GM21381 (cell line): Measurements from ENCODE around the gene SCAMP5.
A peak's percentile ranks its signal among the peaks of the same experiment; 100 is the strongest.

ENCODE experiments used
- ATAC-seq: cut with Tn5 transposase; IDR thresholded peaks from one replicate; pipeline ENCODE4 v1.9.1; 2021; ENCODE audit warnings: mild to moderate bottlenecking, moderate library complexity; ENCODE audit not compliant: unreplicated experiment

Gene SCAMP5

DNA sequence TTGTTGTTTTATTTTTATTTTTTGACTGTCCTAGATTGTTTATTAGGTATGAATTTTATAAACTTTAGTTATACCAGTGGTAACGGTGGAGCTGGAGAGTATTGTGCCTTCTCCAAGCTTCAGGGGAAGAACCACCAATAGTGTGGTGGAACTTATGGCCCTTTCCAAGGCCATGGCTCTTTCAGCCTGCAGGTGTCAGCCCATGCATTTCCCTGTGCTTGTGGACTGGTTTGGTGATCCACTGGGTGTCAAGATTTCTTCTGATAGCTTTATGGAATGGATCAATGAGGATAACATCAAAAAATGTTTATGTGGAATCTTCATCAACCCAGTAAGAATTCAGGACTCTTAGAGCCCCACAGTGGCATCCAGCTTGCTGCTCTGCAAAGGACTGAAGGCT, 19.2 kb upstream of the SCAMP5 start:
- ATAC-seq = no peak

DNA sequence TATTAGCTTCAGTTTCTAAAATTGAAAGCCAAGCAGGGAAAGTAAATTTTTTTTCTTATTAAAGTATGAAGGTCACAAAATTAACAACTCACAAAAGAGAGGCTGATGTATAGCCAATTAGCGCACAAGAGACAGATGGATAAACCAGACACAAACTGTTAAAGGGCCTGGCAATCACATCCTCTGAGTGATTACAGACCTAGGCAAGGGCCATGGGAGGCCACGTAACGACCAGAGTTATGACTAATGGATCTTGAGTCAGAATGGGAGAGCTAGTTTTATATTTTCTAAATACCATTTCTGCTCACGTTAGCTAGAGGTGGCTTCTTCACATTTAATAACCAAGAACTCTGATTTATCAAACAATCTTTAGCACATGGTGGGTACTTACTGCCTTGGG, 17.8 kb upstream of the SCAMP5 start:
- no peak for ATAC-seq

DNA sequence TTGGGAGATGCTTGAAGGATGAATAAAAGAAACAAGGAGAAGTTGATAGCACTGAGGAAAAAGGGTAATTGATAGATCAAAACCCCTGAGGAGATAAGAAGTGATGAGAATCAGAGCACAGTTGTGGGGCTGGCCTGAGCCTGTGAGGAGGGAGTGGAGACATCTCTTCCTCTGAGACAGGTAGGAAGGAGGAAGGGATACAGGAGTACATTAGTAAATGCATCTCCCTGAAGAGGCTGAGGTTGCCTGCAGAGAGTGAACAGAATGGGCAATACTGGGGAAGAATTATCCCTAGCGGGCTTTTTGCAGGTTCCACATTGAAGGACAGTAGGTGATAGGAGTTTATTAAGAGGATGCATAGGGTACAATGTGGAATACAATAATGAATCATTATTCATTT, 17.3 kb upstream of the SCAMP5 start:
- ATAC-seq = no peak

DNA sequence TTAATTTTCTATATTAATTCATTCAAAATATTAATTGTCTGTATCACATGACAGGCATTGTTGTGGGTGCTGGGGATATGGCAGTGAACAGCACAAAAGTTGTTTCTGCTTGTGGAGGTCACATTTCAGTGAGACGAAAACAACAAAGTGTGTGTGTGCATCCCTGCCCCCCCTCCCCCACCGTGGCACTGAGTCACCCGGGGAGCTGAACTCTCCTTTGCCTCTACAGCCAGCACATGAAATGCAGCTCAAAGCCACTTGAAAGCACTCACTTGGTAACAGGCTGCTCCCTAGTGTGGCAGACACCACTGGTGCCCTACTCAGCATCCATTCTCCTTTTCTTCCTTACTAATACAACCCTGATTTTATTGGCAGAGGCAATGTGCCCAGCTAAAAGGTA, 16.9 kb upstream of the SCAMP5 start:
- no peak for ATAC-seq

DNA sequence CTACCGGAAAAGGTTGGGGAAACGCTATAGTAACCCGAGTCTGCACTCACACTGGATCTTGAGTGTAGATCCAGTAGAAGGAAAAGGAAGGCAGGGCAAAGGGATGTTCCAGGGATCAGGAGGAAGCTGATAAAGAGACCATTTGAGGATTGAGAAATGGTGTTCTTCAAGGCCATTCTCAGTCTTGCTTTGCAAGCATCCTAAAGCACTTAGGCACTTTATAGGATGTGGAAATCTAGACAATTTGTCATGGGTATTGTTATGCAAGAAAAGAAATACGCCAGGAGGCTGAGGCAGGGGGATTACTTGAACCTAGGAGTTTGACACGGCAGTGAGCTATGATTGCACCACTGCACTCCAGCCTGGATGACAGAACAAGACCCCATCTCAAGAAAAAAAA, 13.2 kb upstream of the SCAMP5 start:
- ATAC-seq = no peak

DNA sequence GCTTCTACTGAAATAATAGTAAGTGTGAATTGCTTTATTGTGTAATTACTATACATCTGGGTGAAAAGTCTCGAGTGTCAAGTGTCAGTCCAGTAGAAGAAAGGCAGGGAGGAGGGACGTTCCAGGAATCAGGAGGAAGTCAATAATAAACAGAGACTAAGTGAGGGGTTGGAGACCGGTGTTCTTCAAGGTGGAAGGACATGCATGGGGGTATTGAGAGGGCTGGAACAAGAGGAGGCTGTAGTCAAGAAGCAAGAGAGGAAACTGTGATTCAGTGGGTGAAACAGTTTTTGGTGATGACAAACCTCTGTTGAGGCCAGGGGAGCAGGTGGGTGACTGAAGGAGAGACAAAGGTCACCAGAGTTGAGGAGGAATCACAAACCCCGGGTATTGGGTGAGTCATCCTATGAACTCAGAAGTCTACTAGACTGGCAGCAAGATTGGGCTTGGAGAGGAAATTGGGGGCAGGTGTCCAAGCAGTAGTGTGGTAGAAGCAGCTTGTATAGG, 11.6 kb upstream of the SCAMP5 start:
- no peak for ATAC-seq

DNA sequence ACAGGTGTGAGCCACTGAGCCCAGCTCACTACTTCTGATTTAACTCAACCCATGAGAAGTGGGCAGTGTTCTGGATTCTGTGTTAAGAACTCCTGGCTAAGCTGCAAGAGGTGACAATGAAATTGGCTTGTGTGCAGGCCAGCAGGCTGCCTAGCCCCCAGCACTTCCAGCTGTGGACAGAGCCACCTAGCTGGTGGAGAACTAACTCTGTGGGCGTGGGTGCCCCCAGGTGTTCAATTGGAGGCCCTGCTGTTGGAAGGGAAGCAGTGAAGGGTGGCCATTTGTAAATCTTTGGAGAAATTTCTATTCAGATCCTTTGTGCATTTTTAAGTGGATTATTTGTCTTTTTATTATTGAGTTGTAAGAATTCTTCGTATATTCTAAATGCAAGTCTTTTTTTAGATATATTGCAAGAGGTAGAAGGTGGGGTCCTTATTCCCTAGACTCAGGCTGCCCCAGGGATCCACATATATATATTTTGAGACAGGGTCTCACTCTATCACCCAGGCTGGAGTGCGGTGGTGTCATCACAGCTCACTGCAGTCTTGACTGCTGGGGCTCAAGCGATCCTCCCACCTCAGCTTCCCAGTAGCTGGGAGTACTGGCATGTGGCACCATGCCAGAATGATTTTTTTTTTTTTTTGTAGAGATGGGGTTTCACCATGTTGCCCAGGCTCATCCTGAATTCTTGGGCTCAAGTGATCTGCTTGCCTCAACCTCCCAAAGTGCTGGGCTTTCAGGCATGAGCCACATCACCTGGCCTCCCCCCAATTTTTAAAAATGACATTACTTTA, 7.2 kb upstream of the SCAMP5 start:
- no peak for ATAC-seq

DNA sequence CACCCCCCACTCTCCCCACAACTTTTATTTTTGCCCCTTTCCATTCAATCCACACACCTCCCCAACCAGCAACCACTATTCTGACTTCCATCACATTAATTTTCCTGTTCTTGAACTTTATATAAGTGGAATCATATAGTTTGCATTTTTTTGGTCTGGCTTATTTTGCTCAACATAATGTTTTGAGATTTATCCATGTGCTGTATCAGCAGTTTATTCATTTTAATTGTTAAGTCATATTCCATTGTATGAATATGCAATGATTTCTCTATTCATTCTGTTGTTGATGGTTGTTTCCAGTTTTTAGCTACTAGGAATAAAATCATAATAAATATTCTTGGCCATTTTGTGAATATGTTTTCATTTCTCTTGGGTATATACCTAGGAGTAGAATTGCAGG, 5.8 kb upstream of the SCAMP5 start:
- ATAC-seq = no peak

DNA sequence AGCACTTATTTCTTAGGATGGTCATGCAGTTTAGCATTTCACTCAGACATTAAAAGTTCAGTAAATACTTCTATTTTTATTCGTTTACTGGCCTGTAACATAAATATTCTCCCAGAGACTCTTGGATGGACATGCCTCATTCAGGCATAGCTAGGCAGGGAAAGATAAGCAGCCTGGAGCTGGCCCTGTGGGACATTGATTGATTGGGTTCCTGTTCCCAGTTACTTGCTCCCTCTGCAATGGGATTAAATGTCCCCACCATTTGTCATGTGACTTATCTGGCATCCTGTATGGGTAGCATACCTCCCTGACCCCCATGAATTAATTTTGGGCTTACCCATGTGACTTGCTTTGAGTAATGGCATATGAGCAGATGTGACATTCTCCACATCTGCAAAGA, 2.7 kb upstream of the SCAMP5 start:
- ATAC-seq = no peak

DNA sequence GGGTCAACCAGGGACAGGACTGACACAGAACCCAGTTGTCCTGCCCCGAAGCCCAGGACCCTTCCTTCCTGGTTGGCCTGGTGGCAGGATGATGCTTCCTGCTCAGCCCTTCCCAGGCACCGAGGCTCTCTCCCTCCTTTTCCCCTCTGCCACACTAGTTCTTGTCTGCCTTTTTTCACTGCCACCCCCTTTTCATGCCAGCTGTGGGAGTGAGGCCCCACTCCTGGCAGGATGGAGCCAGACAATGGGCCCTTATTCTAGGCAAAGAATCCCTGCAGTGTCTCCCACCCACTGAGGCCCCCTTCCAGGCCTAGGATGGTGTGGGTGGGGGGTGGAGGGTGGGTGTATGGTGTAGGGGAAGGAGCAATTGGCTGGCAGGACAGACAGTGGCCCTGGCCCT, 1.1 kb upstream of the SCAMP5 start:
- ATAC-seq = no peak

DNA sequence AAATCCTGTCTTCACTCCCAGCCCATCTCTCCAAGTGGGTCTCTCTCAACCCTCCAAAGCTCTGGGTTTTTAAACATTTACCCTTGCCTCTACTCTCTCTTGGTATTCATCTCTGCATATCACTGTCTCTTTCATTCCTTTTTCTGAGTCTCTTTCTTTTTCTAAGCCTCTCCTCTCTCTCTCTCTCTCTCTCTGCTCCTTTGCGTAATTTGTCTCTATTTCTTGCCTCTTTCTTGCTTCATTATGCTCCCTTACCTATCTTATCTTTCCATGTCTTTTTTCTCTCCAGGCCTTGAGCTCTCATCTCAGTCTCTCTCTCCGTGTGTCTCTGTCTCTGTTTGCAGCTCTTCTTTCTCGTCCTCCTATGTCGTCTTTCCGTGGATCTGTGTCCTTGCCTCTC, 678 bp upstream of the SCAMP5 start:
- ATAC-seq = no peak

DNA sequence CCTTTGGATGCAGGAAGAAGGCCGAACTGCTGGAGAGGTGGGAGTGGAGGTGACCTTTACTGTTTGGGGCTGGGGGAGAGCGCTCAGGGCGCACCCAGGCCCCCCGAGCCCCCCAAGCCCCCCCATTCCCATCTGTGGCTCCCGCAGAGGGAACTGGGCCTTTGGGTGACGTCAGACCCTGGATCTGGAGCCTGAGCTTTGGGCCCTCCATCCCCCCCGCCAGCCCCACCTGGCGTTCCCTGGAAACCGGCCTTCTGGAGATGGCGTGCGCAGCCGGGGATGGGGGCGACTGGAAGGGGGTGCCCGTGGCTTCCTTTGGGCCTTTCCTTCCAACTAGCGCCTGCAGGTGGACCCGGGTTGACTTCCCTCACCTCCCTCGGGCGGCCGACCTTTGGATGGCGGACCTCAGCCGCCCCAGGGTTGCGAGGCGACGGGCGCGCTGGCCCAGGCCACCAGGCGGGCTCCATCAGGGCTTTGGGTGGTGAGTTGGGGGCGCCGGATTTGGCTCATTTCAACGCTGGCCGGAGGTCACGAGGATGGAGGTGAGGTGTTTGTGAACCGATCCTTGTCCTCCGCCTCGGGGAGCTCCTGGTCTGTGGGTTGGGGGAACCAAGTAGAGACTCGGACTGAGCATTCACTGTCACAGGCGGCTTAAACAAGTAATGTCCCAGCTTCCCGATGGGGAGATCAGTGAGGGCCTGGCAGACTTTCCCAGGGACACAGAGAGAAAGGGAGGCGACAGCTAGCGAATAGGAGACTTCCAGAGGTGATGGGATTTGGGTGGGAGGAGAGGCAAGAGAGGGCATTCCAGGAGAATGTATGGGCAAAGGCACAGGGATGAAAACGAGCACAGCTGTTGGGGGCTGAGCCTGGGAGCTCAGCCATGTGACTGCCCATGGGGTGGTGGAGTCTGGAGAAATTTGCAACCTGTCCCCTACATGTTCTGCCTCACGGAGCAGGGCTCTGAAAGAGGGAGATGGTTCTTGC, 709 bp downstream of the SCAMP5 start:
- ATAC-seq = no peak

DNA sequence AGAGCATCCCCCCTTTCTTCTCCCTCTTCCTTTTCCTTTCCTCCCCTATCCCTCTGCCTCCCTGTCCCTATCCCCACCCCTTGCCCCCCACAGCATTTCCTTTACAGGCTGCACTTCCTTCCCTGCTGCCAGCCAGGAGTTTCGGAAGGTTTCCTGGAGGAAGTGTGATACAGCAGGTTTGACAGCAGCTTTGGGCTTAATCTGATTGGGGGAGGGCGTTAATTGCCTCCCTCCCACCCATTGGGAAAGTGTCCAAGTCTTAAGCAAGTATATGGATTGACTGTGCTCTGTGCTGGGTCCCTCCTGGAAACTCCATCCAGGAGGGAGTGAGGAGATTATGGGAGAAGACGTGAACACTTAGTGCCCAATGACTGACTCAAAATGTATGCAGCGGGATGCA, 1.8 kb downstream of the SCAMP5 start:
- no peak for ATAC-seq

DNA sequence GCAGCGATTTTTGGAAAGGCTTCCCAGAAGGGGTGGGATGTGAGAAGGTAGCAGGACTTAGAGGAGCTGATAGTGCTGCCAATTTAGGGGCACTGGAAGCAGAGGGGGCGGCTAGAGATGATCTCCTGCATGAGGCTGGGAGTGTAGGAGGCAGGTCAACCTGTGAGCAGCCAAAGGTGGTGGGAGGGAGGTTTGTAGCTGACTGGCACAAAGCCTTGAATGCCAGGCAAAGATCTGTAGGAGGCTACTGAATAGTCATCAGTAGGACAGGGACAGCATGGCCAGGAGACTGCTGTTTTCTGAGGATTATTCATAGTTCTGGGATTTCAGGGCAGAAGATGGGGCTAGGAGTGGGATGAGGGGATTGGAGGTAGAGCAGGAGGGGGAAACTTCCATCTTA, 2.2 kb downstream of the SCAMP5 start:
- no peak for ATAC-seq

DNA sequence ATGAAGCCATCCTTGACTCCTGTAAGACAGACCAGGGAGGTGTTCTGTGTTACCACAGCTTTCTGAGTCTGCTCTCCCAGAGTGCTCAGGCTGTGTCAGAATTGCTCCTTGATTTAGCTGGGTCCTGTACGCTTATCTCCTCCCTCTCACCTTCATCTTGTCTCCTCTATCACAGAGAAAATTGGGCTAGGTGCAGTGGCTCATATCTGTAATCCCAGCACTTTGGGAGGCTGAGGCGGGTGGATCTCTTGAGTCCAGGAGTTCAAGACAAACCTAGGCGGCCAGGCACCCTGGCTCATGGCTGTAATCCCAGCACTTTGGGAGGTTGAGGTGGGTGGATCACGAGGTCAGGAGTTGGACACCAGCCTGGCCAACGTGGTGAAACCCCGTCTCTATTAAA, 5.9 kb downstream of the SCAMP5 start:
- no peak for ATAC-seq

DNA sequence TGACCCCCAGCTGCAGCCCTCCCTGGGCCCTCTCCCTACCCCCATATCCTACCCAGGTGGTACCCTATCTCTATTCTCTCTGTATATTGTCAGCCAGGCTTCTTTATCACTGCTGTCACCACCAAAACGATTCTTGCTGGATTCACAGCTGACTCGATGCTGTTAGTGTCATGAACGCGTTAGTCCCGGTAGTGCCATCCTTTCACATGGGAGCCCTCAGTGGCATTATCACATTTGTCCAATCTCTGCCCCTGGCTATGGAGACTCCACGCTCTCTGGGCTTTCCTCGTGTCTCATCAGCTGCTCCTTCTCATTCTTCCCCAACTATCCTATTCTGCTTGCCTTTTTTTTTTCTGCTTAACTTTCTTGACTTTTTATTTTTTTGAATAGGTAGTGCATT, 7.0 kb downstream of the SCAMP5 start:
- no peak for ATAC-seq

DNA sequence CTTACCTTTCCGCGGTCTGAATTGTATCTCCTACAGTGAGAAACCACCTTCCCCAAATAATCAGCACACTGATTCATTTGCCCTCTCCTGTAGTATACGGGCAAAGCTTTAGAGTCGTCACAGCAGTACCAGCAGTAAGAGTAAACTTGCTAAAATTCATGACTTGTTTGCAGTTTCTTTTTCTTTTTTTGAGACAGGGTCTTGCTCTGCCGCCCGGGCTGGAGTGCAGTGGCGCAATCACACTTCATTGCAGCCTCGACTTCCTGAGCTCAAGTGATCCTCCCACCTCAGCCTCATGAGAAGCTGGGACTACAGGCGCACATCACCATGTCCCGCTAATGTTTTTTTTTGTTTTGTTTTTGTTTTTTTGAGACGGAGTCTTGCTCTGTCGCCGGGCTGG, 11.9 kb downstream of the SCAMP5 start:
- ATAC-seq = no peak

DNA sequence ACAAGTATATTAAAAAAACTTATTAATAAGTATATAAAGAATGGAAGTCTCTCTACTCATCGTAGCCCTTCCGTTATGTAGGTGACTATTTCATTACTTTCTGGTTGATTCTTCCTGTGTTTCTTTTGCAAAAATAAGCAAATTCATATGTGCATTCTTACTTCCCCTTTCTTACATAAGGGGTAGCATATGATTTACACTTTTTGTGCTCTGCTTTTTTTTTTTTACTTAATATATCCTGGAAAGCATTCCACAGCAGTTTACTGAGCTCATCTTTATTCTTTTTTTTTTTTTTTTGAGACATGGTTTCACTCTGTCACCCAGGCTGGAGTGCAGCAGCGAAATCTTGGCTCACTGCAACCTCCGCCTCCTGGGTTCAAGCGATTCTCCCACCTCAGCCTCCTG, 12.9 kb downstream of the SCAMP5 start:
- ATAC-seq = peak; percentile 25

DNA sequence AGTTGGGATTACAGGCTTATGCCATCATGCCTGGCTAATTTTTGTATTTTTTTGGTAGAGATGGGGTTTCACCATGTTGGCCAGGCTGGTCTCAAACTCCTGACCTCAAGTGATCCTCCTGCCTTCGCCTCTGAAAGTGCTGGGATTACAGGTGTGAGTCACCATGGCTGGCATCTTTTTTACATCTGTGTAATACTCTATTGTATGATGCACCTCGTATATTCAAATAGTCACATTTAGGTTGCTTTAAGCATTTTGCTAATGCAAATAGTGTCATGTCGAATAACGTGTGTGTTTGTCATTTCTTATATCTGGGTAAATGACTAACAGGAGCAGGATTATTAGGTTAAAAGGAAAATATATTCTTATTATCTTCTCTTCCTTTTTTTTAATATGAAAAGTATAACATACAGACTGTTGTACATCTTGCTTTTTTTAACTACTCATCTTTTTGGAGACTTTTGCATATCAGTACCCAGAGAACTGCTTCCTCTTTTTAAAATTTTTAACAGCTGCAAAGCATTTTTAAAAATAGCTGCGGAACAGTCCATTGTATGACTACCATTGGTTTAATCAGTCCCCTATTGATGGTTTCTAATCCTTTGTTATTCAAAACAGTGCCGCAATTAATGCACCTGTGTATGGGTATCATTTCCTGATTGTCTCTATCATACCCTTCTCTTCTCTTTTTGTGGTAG, 13.4 kb downstream of the SCAMP5 start:
- peak; percentile 75 for ATAC-seq

DNA sequence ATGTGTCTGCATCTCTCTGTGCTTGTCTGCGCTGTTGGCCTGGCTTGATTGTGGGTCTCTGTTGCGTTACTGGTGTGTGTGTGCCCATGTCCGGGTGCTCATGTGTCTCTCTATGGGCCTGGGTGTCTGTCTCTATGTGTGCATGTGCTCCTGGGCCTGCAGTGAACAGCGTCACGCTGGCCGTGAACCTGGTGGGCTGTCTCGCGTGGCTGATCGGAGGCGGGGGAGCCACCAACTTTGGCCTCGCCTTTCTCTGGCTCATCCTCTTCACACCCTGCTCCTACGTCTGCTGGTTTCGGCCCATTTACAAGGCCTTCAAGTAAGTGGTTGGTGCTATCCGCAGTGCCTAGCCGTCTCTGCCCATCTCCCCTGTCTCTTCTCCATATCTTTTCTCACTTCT, 21.1 kb downstream of the SCAMP5 start:
- no peak for ATAC-seq

DNA sequence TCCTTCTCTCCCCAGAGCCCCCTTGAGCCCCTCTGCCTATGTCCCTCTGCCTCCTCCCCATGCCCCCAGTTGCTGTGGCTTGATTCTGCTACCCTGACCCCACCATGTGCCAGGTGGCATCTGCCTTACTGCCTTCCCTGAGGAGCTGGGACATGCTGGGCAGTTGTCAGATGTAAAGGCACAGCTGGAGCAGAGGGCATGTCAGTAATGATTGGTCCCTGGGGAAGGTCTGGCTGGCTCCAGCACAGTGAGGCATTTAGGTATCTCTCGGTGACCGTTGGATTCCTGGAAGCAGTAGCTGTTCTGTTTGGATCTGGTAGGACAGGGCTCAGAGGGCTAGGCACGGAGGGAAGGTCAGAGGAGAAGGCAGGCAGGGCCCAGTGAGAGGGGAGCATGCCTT, 24.6 kb downstream of the SCAMP5 start:
- no peak for ATAC-seq
